AG04449 (cell line): ENCODE measurements around the gene FNBP1.

Experiments used
- CTCF ChIA-PET: fragments of 350-600 bp; formaldehyde crosslinking; extraction: SDS; loops from one replicate; lab custom pipeline; 2021; ENCODE audit warnings: antibody characterized with exemption; lab: Yijun Ruan, JAX
- POLR2A ChIA-PET: fragments of 400-600, 350-600 bp; formaldehyde crosslinking; extraction: SDS; loops from one replicate; lab custom pipeline; 2020; ENCODE audit warnings: antibody characterized with exemption, inconsistent platforms; lab: Yijun Ruan, JAX
- DNase-seq: peaks from one replicate; pipeline ENCODE4 v3.0.0-alpha.2; 2010; ENCODE audit warnings: low read depth, low spot score
- H3K4me3 ChIP-seq: 2 replicates; pipeline ENCODE4 v1.5.1; 2011; ENCODE audit warnings: low read depth, mild to moderate bottlenecking, control low read depth, low read length
- CTCF ChIP-seq: IDR thresholded peaks from one replicate; pipeline ENCODE4 v1.5.1; 2011; ENCODE audit warnings: mild to moderate bottlenecking, moderate library complexity, low read length, control low read depth, inconsistent platforms; ENCODE audit not compliant: insufficient read depth; ENCODE audit errors: missing control alignments

The FNBP1 gene

GRCh38 chr9:129860653-129861446 is 182.1 kb downstream of the FNBP1 start:
- H3K4me3 ChIP-seq = no peak overlapping the region
- no peak for DNase-seq
- TF ChIP-seq CTCF = no peak
- ChIA-PET POLR2A (no interaction called here), CTCF (interaction anchor here (1.0 to 1.7 kb wide), 2 partner anchors 12 to 382 kb away, joined by 3 to 5 read pairs; no protein-coding TSS in a partner anchor)

DNA sequence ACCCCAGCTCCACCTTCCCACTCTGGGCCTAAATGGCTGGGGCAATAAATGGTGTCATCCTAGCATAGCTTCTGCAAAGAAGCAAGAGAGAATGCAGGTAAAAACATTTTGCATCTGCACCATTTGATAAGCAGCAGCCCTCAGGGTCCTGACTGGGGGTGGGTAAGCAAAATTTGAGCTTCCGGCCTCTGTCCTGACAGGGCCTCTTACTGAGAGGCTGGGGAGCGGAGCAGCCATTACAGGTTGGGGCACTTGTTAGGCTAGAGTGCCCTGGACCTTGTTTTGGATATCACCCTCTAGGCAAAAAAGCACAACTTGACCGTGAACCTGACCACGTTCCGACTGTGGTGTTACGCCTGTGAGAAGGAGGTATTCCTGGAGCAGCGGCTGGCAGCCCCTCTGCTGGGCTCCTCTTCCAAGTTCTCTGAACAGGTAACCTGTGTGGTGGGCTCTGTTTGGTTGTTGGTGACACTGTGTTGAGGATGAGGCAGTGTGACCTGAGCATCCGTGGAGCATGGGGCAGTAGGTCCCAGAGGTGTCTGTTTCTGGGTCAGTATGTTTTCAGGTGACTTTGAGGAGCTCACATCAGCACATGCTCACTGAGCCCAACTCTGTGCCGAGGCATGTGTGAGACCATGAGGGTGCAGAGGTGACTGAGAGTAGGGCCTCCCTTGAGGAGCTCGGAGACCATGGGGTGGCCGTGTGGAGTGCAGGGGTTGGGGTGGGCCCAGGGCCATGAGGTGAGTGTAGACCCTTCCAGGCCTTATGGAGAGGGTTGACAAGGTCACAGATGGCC is 184.6 kb downstream of the FNBP1 start:
- no peak overlapping the region for H3K4me3 ChIP-seq
- ChIA-PET POLR2A (no interaction called here), CTCF (no interaction called here)
- DNase-seq = no peak
- no peak for TF ChIP-seq CTCF

DNA sequence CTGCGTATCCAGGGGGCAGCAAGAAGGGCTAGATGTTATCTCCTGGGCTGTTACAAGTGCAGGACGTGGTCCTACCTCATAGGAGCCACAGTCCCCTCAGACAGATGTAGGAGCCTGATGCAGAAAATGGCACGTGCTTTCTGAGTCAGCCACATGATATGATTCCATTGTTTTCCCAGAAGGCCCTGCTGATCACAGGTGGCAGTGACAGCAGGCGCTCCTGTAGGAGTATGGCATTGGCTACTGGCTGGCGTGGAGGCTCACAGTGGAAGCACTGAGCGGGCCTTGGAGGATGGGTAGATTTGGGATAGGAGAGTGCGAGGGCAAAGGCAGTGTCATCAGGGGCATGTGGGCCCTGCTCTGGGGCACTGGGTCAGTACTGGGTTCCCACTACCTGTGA is 185.8 kb downstream of the FNBP1 start:
- CTCF ChIA-PET = no interaction called here
- TF ChIP-seq CTCF = no peak
- no peak for DNase-seq
- H3K4me3 ChIP-seq = no peak overlapping the region
- POLR2A ChIA-PET = no interaction called here

DNA sequence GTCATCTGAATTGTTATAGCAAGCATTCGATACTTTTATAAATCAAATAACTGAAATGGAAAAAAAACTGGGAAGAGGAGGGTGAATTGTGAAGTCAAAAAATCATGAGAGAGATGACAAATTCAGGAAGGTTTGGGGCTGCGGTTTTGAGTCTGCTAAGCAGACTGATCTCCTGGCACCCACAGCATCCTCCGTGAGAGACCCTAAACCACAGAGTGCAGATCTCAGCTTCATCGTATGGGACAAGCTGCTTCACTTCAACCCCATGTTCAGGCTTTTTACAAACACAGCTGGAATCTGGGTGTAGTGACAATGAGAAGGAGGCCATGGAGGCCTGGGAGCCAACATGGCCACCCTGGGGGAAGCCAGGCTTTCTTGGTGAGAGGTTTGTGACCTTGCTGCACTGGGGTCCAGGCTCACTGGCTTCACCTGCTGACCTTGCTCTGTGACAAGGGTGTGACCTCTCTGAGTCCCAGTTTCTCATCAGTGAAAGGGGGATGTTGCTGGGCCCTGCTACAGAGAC is 188.3 kb downstream of the FNBP1 start:
- POLR2A ChIA-PET = no interaction called here
- no peak overlapping the region for H3K4me3 ChIP-seq
- CTCF ChIA-PET = no interaction called here
- no peak for DNase-seq
- no peak for TF ChIP-seq CTCF

- no peak overlapping the region for H3K4me3 ChIP-seq
- ChIA-PET CTCF (no interaction called here), POLR2A (no interaction called here)
- TF ChIP-seq CTCF = no peak
- no peak for DNase-seq
These were observed 189.4 kb downstream of the FNBP1 start for GRCh38 chr9:129853614-129854013.

GRCh38 chr9:129852579-129852978 is 190.4 kb downstream of the FNBP1 start:
- H3K4me3 ChIP-seq = no peak overlapping the region
- no peak for DNase-seq
- ChIA-PET CTCF (no interaction called here), POLR2A (no interaction called here)
- no peak for TF ChIP-seq CTCF
